ENCODE data around the gene ATF4.

- TF ChIP-seq CTCF (IDR thresholded peaks at IDR 0.05) (no peak), POLR2A (IDR thresholded peaks at IDR 0.05) (no peak), POLR2AphosphoS5 (IDR thresholded peaks at IDR 0.05; ENCODE audit: insufficient read depth in 1 of 2, low read depth in 1 of 2) (no peak)
Observed at GRCh38 chr22:39494471-39495120, 25.8 kb upstream of the ATF4 start.

Data from vagina (tissue), 2 donors.